Adrenal gland (tissue), 5 donors: ENCODE data around the gene NMT1.
A peak's percentile ranks its signal among the peaks of the same experiment; 100 is the strongest.

Source experiments
- POLR2A ChIP-seq, 2 donors: fragments of 450-650 bp; IDR thresholded peaks; one replicate each; pipeline ENCODE4 v1.6.1; 2017; ENCODE audit warnings: antibody characterized with exemption in 2 of 2, mild to moderate bottlenecking in 2 of 2, moderate library complexity in 1 of 2
- TF ChIP-seq, protein P1 (sequence below), 6 experiments: fragments of 450-650 bp in 4 of 6; fragments of 200-600 bp in 2 of 6; sonication (generic) in 1 of 6; IDR thresholded peaks; 1 replicate in 5 of 6; 2 replicates in 1 of 6; pipeline versions ENCODE4 v1.5.1 to v1.8.0; 2016 to 2021; ENCODE audit warnings: antibody characterized with exemption in 6 of 6, mild to moderate bottlenecking in 2 of 6, moderate library complexity in 1 of 6
- donor health status: DM: no; HTN: no; CAD: no.

DNA sequence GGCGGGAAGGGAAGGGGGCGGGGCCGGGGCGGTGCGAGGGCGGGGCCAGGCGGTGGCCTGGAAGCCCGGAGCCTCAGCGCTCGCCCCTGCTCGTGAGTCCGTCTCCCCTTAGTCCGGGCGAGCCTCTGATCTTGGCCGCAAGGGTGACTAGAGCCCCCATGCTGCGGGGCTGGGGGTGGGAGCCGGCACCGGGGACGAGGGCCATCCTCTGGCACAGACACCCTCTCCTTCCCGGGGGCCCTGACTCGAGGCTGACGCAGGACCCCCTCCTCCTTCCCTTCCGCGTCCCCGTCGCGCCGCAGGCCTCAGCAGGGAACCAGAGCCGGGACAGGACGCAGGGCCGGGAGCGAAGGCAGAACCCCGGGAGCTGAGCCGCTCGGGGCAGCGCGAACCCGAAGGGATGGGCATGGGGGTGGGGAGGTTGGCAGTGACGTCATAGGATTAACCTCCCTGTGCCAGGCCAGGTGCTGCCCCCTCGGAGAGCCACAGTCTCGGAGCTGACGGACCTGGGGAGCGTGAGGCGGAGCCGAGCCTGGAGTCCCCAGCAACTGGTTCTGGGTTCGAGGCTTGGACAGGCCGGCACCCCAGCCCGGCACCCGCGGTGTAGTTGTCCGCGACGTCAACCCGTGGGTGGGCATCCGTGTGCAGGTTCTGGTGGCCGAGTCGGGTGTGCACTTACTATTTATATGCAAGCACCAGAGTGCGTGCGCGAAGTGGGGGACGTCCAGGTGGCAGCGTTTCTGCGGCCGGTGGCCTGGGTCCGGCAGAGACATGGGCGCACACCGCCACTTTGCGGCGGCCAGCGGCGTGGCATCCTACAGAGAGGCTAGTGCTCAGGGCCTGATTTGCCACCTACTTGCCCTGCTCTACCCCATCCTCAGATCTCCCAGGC lies 71.7 kb downstream of the NMT1 start:
- TF ChIP-seq, protein P1, sequence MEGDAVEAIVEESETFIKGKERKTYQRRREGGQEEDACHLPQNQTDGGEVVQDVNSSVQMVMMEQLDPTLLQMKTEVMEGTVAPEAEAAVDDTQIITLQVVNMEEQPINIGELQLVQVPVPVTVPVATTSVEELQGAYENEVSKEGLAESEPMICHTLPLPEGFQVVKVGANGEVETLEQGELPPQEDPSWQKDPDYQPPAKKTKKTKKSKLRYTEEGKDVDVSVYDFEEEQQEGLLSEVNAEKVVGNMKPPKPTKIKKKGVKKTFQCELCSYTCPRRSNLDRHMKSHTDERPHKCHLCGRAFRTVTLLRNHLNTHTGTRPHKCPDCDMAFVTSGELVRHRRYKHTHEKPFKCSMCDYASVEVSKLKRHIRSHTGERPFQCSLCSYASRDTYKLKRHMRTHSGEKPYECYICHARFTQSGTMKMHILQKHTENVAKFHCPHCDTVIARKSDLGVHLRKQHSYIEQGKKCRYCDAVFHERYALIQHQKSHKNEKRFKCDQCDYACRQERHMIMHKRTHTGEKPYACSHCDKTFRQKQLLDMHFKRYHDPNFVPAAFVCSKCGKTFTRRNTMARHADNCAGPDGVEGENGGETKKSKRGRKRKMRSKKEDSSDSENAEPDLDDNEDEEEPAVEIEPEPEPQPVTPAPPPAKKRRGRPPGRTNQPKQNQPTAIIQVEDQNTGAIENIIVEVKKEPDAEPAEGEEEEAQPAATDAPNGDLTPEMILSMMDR (IDR thresholded peaks at IDR 0.05): peak; percentile 66 to 95 (median 88)
- TF ChIP-seq POLR2A (IDR thresholded peaks at IDR 0.05): peak; percentile 36 to 77
